GM18858 (cell line): ENCODE data around the gene POLR1E.

Experiments
- ATAC-seq: cut with Tn5 transposase; IDR thresholded peaks from one replicate; pipeline ENCODE4 v1.9.1; 2021; ENCODE audit not compliant: unreplicated experiment

Gene POLR1E

GRCh38 chr9:37534412-37534811 is 48.7 kb downstream of the POLR1E start:
- no peak for ATAC-seq

GRCh38 chr9:37534901-37535300 is 49.2 kb downstream of the POLR1E start:
- ATAC-seq: no peak

GRCh38 chr9:37538099-37538498 is 52.4 kb downstream of the POLR1E start:
- no peak for ATAC-seq

GRCh38 chr9:37539634-37540033 is 53.9 kb downstream of the POLR1E start:
- no peak for ATAC-seq

GRCh38 chr9:37540634-37541033 is 54.9 kb downstream of the POLR1E start:
- no peak for ATAC-seq

- no peak for ATAC-seq
Measured at GRCh38 chr9:37541465-37541864, 55.7 kb downstream of the POLR1E start.

- ATAC-seq: no peak
Measured at GRCh38 chr9:37542488-37542887, 56.7 kb downstream of the POLR1E start.

- ATAC-seq: no peak
Measured at GRCh38 chr9:37542895-37543294, 57.1 kb downstream of the POLR1E start.

GRCh38 chr9:37543468-37543867 is 57.7 kb downstream of the POLR1E start:
- no peak for ATAC-seq

GRCh38 chr9:37547328-37547878 is 61.7 kb downstream of the POLR1E start:
- ATAC-seq: no peak

- no peak for ATAC-seq
Measured at GRCh38 chr9:37549527-37549926, 63.8 kb downstream of the POLR1E start.

- ATAC-seq: no peak
Measured at GRCh38 chr9:37550781-37551180, 65.0 kb downstream of the POLR1E start.

GRCh38 chr9:37551468-37551867 is 65.7 kb downstream of the POLR1E start:
- no peak for ATAC-seq

GRCh38 chr9:37551888-37552287 is 66.1 kb downstream of the POLR1E start:
- ATAC-seq: no peak
